ENCODE data around the gene CIDEC.
"Not testable (repeated sequence)": the region's sequence is repeated elsewhere in the genome, so short reads cannot be mapped to it uniquely, and the experiment has no call there.

CIDEC gene

GRCh38 chr3:9901967-9902366 lies 21.9 kb upstream of the CIDEC start:
- H3K4me3 ChIP-seq (ENCODE audit: low read length) = no peak overlapping the region
- no peak for DNase-seq (ENCODE audit: low read depth)
- TF ChIP-seq CTCF (conservative IDR thresholded peaks at IDR 0.05; ENCODE audit: low read length) = no peak

- DNase-seq (ENCODE audit: low read depth); H3K4me3 ChIP-seq (ENCODE audit: low read length): not testable (repeated sequence)
Measured at GRCh38 chr3:9900965-9901415, 20.9 kb upstream of the CIDEC start.

GRCh38 chr3:9899289-9899791 lies 19.3 kb upstream of the CIDEC start:
- DNase-seq (ENCODE audit: low read depth) = no peak
- TF ChIP-seq CTCF (conservative IDR thresholded peaks at IDR 0.05; ENCODE audit: low read length) = no peak
- no peak overlapping the region for H3K4me3 ChIP-seq (ENCODE audit: low read length)

GRCh38 chr3:9898467-9899241 lies 18.6 kb upstream of the CIDEC start:
- DNase-seq (ENCODE audit: low read depth) = no peak
- no peak overlapping the region for H3K4me3 ChIP-seq (ENCODE audit: low read length)
- no peak for TF ChIP-seq CTCF (conservative IDR thresholded peaks at IDR 0.05; ENCODE audit: low read length)

GRCh38 chr3:9897408-9898372 lies 17.6 kb upstream of the CIDEC start:
- TF ChIP-seq CTCF (conservative IDR thresholded peaks at IDR 0.05; ENCODE audit: low read length) = no peak
- DNase-seq (ENCODE audit: low read depth) = no peak
- H3K4me3 ChIP-seq (ENCODE audit: low read length) = no peak overlapping the region

- not testable (repeated sequence) for DNase-seq (ENCODE audit: low read depth); H3K4me3 ChIP-seq (ENCODE audit: low read length)
Measured at GRCh38 chr3:9896755-9897407, 16.8 kb upstream of the CIDEC start.

GRCh38 chr3:9895715-9896114 lies 15.7 kb upstream of the CIDEC start:
- not testable (repeated sequence) for H3K4me3 ChIP-seq (ENCODE audit: low read length); DNase-seq (ENCODE audit: low read depth)

GRCh38 chr3:9893739-9894138 lies 13.7 kb upstream of the CIDEC start:
- H3K4me3 ChIP-seq (ENCODE audit: low read length) = no peak overlapping the region
- no peak for TF ChIP-seq CTCF (conservative IDR thresholded peaks at IDR 0.05; ENCODE audit: low read length)
- no peak for DNase-seq (ENCODE audit: low read depth)
